Activated naive CD4-positive, alpha-beta T cell treated with anti-CD3 and anti-CD28 coated beads, Interleukin-2, amount 50 U/mL, for 16 hours (primary cell): ENCODE results near the gene NDRG3.
A peak's percentile ranks its signal among the peaks of the same experiment; 100 is the strongest.
"Not testable (repeated sequence)": the region's sequence is repeated elsewhere in the genome, so short reads cannot be mapped to it uniquely, and the experiment has no call there.

Experiments used
- DNase-seq: peaks from one replicate; pipeline ENCODE4 v3.0.0-alpha.2; 2020

The NDRG3 gene

GRCh38 chr20:36758276-36758675 is 12.4 kb upstream of the NDRG3 start:
- DNase-seq: no peak

GRCh38 chr20:36756496-36756895 is 10.6 kb upstream of the NDRG3 start:
- DNase-seq: no peak

GRCh38 chr20:36754656-36755222 is 8.8 kb upstream of the NDRG3 start:
- peak; percentile 29 for DNase-seq

GRCh38 chr20:36752582-36752981 is 6.7 kb upstream of the NDRG3 start:
- no peak for DNase-seq

GRCh38 chr20:36745234-36745926 is 510 bp downstream of the NDRG3 start:
- no peak for DNase-seq

- no peak for DNase-seq
Observed at GRCh38 chr20:36744764-36745191, 1.1 kb downstream of the NDRG3 start.

GRCh38 chr20:36744243-36744642 is 1.6 kb downstream of the NDRG3 start:
- DNase-seq: no peak

- no peak for DNase-seq
Observed at GRCh38 chr20:36742558-36742957, 3.3 kb downstream of the NDRG3 start.

- no peak for DNase-seq
Observed at GRCh38 chr20:36741072-36741471, 4.8 kb downstream of the NDRG3 start.

- no peak for DNase-seq
Observed at GRCh38 chr20:36737183-36737499, 8.7 kb downstream of the NDRG3 start.

GRCh38 chr20:36736451-36737182 is 9.3 kb downstream of the NDRG3 start:
- DNase-seq: no peak

GRCh38 chr20:36732456-36732855 is 13.4 kb downstream of the NDRG3 start:
- no peak for DNase-seq

- no peak for DNase-seq
Observed at GRCh38 chr20:36728986-36729385, 16.9 kb downstream of the NDRG3 start.

- no peak for DNase-seq
Observed at GRCh38 chr20:36726168-36726567, 19.7 kb downstream of the NDRG3 start.

- DNase-seq: peak; percentile 19
Observed at GRCh38 chr20:36720510-36720909, 25.4 kb downstream of the NDRG3 start.

GRCh38 chr20:36717657-36718056 is 28.2 kb downstream of the NDRG3 start:
- no peak for DNase-seq

GRCh38 chr20:36717021-36717420 is 28.9 kb downstream of the NDRG3 start:
- no peak for DNase-seq

- no peak for DNase-seq
Observed at GRCh38 chr20:36712775-36713174, 33.1 kb downstream of the NDRG3 start.

- no peak for DNase-seq
Observed at GRCh38 chr20:36709126-36709525, 36.8 kb downstream of the NDRG3 start.

GRCh38 chr20:36703530-36703929 is 42.4 kb downstream of the NDRG3 start:
- DNase-seq: no peak

- no peak for DNase-seq
Observed at GRCh38 chr20:36700438-36700837, 45.5 kb downstream of the NDRG3 start.

- DNase-seq: not testable (repeated sequence)
Observed at GRCh38 chr20:36695467-36695866, 50.4 kb downstream of the NDRG3 start.

- no peak for DNase-seq
Observed at GRCh38 chr20:36688630-36689029, 57.3 kb downstream of the NDRG3 start.

- DNase-seq: no peak
Observed at GRCh38 chr20:36687850-36688249, 58.0 kb downstream of the NDRG3 start.
